IPS-20b (cell line): Measurements from ENCODE around the gene ISG20L2.

Experiments
- H3K27ac ChIP-seq: one replicate; pipeline ENCODE4 v1.5.1; 2013; ENCODE audit warnings: low read length
- H3K27me3 ChIP-seq: 2 replicates; pipeline ENCODE4 v1.6.1; 2013; ENCODE audit warnings: mild to moderate bottlenecking, low read length, inconsistent platforms; ENCODE audit not compliant: insufficient read depth
- H3K36me3 ChIP-seq: 2 replicates; pipeline ENCODE4 v1.6.1; 2013; ENCODE audit warnings: low read depth, mild to moderate bottlenecking, inconsistent platforms, low read length, moderate library complexity; ENCODE audit not compliant: insufficient read depth
- H3K4me1 ChIP-seq: 2 replicates; pipeline ENCODE4 v1.6.1; 2013; ENCODE audit warnings: mild to moderate bottlenecking, control low read depth, inconsistent platforms, low read length, moderate library complexity; ENCODE audit not compliant: insufficient read depth
- H3K4me3 ChIP-seq: 2 replicates; pipeline ENCODE4 v1.5.1; 2013; ENCODE audit warnings: mild to moderate bottlenecking, low read length, inconsistent platforms
- H3K9ac ChIP-seq: 2 replicates; pipeline ENCODE4 v1.6.1; 2013; ENCODE audit warnings: low read depth, mild to moderate bottlenecking, inconsistent platforms, low read length, moderate library complexity
- H3K9me3 ChIP-seq: 2 replicates; pipeline ENCODE4 v1.6.1; 2013; ENCODE audit warnings: mild to moderate bottlenecking, low read depth, low read length, inconsistent platforms; ENCODE audit not compliant: insufficient read depth

The ISG20L2 gene

GRCh38 chr1:156676820-156677615 is 51.5 kb downstream of the ISG20L2 start, which contains the start of gene NES:
Gene NES (minus strand): TSS chr1:156677407. CDS start chr1:156677264, 143 bp downstream.
- Histone ChIP-seq H3K36me3 (peaks cover 28% of the 10 kb centered on the region), H3K9ac (peak within 1 kb of the TSS; percentile 90), H3K27me3 (peaks cover 29% of the 10 kb centered on the region), H3K4me3 (peak within 1 kb of the TSS; percentile 84), H3K9me3 (no peaks in the 10 kb centered on the region), H3K4me1 (peaks cover 31% of the 10 kb centered on the region), H3K27ac (peak within 1 kb of the TSS; percentile 37)

- Histone ChIP-seq H3K36me3 (peaks cover 35% of the 10 kb centered on the region), H3K4me1 (peaks cover 31% of the 10 kb centered on the region), H3K9ac (peak overlapping the region; percentile 90), H3K27me3 (peaks cover 29% of the 10 kb centered on the region), H3K9me3 (no peaks in the 10 kb centered on the region), H3K27ac (no peak overlapping the region), H3K4me3 (peak overlapping the region; percentile 84)
Observed at GRCh38 chr1:156676114-156676819, 52.3 kb downstream of the ISG20L2 start.

DNA sequence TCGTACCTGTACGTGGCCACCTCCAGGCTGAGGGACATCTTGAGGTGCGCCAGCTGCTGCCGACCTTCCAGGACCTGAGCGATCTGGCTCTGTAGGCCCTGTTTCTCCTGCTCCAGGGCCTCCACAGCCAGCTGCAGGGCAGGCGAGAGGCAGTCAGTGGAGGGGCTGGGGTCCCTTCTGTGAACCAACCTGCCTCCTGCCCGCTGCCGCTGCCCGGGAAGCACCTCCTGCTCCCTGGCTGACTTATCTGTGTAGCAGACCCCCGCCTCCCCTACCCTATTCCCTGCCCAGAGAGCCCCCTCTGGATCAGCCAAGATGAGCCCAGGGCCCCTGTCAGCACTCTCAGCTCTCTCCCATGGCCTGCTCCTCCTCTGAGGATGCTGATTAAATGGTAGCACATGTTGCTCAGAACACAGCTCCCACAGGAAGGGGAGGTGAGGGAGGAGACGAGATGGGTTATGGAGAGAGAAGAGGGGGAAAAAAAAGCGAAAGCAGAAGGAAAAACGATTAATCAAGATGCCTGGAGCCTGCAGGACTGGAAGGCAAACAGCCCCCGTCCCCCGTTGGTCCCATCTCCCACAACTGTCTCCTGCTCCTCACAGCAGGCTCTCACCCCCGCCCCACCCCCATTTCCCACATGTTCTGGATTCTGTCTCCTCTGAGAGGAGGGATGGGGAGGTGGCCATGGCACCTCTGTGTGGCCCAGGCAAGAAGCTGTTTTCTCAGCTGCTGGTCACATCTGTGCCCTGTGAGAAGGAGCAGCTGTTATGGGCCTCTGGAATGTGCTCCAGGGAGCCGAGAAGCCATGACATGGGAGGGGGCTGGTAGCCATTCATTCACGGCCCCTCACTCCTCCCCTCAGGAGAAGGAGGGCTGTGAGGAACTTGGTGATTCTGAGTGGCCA is 53.1 kb downstream of the ISG20L2 start:
- Histone ChIP-seq H3K9ac (peak overlapping the region; percentile 90; the same call in 1 of the 2 replicates), H3K9me3 (no peaks in the 10 kb centered on the region), H3K27ac (no peak overlapping the region), H3K27me3 (peaks cover 29% of the 10 kb centered on the region), H3K4me1 (peaks cover 31% of the 10 kb centered on the region), H3K4me3 (peak overlapping the region; percentile 84), H3K36me3 (peaks cover 39% of the 10 kb centered on the region)

- peaks cover 25% of the 10 kb centered on the region for H3K27me3 ChIP-seq
- H3K36me3 ChIP-seq = peaks cover 39% of the 10 kb centered on the region
- peak overlapping the region; percentile 84 for H3K4me3 ChIP-seq
- peak overlapping the region; percentile 90 for H3K27ac ChIP-seq
- H3K4me1 ChIP-seq = peaks cover 41% of the 10 kb centered on the region
- H3K9ac ChIP-seq = peak overlapping the region; percentile 90; the same call in 1 of the 2 replicates
- no peaks in the 10 kb centered on the region for H3K9me3 ChIP-seq
Observed at GRCh38 chr1:156673387-156674121, 55.0 kb downstream of the ISG20L2 start.
